ENCODE results near the gene MKNK1.

DNA sequence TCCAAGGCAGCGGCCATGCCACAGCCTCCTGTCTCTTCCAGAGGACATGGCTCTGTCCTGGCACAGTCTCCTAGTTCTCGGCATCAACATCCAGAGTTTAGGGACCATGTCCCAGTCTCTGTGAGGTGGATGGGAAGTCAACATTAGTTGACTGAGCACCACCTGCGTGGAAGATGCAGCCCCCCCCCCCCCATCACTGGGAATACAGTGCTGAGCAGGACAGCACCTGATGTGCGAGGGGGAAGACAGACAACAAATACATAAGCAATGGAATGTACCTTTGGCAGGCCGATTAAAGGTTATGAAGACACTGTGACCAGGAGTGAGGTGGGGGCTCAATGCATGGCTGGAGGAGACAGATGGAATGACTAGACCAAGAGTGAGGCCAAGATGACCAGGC, 79.2 kb downstream of the MKNK1 start:
- TF ChIP-seq, protein P1, sequence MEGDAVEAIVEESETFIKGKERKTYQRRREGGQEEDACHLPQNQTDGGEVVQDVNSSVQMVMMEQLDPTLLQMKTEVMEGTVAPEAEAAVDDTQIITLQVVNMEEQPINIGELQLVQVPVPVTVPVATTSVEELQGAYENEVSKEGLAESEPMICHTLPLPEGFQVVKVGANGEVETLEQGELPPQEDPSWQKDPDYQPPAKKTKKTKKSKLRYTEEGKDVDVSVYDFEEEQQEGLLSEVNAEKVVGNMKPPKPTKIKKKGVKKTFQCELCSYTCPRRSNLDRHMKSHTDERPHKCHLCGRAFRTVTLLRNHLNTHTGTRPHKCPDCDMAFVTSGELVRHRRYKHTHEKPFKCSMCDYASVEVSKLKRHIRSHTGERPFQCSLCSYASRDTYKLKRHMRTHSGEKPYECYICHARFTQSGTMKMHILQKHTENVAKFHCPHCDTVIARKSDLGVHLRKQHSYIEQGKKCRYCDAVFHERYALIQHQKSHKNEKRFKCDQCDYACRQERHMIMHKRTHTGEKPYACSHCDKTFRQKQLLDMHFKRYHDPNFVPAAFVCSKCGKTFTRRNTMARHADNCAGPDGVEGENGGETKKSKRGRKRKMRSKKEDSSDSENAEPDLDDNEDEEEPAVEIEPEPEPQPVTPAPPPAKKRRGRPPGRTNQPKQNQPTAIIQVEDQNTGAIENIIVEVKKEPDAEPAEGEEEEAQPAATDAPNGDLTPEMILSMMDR (IDR thresholded peaks at IDR 0.05), result no peak
- TF ChIP-seq POLR2A (IDR thresholded peaks at IDR 0.05), result no peak

All from uterus (tissue), 2 donors.